MM.1S (cell line): ENCODE data around the gene TPSAB1.

Experiments
- DNase-seq: peaks from one replicate; pipeline ENCODE4 v3.0.0-alpha.2; 2015
- H2AFZ ChIP-seq: fragments of 300-600 bp; sonication (generic); 2 replicates; pipeline ENCODE4 v1.6.0; 2016; ENCODE audit warnings: antibody characterized with exemption, low read length
- H3F3A ChIP-seq: fragments of 300-600 bp; sonication (generic); 2 replicates; pipeline ENCODE4 v1.6.1; 2016; ENCODE audit warnings: mild to moderate bottlenecking, antibody characterized with exemption, low read length, moderate library complexity, mixed read lengths; ENCODE audit not compliant: insufficient read depth
- H3K27ac ChIP-seq: fragments of 300-600 bp; sonication (generic); 2 replicates; pipeline ENCODE4 v1.5.1; 2016; ENCODE audit warnings: mild to moderate bottlenecking, low read length
- H3K27me3 ChIP-seq: fragments of 300-600 bp; sonication (generic); replicated peaks from 2 replicates; pipeline ENCODE4 v1.6.0; 2016; ENCODE audit warnings: low read length; ENCODE audit not compliant: insufficient read depth
- H3K36me3 ChIP-seq: fragments of 300-600 bp; sonication (generic); replicated peaks from 2 replicates; pipeline ENCODE4 v1.6.1; 2016; ENCODE audit warnings: mild to moderate bottlenecking, low read length, mixed read lengths; ENCODE audit not compliant: insufficient read depth
- H3K4me1 ChIP-seq: fragments of 300-600 bp; sonication (generic); 2 replicates; pipeline ENCODE4 v1.6.1; 2016; ENCODE audit warnings: low read length, mixed read lengths
- H3K4me2 ChIP-seq: fragments of 300-600 bp; sonication (generic); 2 replicates; pipeline ENCODE4 v1.6.0; 2016; ENCODE audit warnings: low read depth, low read length
- H3K4me3 ChIP-seq: fragments of 300-600 bp; sonication (generic); 2 replicates; pipeline ENCODE4 v1.5.1; 2016; ENCODE audit warnings: low read length, mixed read lengths
- H3K79me2 ChIP-seq: fragments of 300-600 bp; sonication (generic); 2 replicates; pipeline ENCODE4 v1.6.1; 2016; ENCODE audit warnings: mixed run types, low read length, mixed read lengths
- H3K9ac ChIP-seq: fragments of 300-600 bp; sonication (generic); 2 replicates; pipeline ENCODE4 v1.6.1; 2016; ENCODE audit warnings: low read length, mixed read lengths
- H3K9me2 ChIP-seq: fragments of 300-600 bp; sonication (generic); replicated peaks from 2 replicates; pipeline ENCODE4 v1.6.1; 2016; ENCODE audit warnings: mild to moderate bottlenecking, low read length, mixed read lengths; ENCODE audit not compliant: insufficient read depth
- H3K9me3 ChIP-seq: fragments of 300-600 bp; sonication (generic); replicated peaks from 2 replicates; pipeline ENCODE4 v1.6.1; 2016; ENCODE audit warnings: mild to moderate bottlenecking, low read length, mixed read lengths; ENCODE audit not compliant: insufficient read depth
- H4K20me1 ChIP-seq: fragments of 300-600 bp; sonication (generic); 2 replicates; pipeline ENCODE4 v1.6.1; 2016; ENCODE audit warnings: mild to moderate bottlenecking, low read length, moderate library complexity, mixed read lengths; ENCODE audit not compliant: insufficient read depth
- EZH2 ChIP-seq: fragments of 300-600 bp; sonication (generic); optimal IDR thresholded peaks from 2 replicates; pipeline ENCODE3; 2017; ENCODE audit warnings: low read depth, mild to moderate bottlenecking, antibody characterized with exemption, low read length, mixed read lengths
- EZH2phosphoT487 ChIP-seq: fragments of 300-600 bp; sonication (generic); IDR thresholded peaks from 2 replicates; pipeline ENCODE4 v1.6.1; 2018; ENCODE audit warnings: antibody characterized with exemption, low read length
- TF ChIP-seq, protein P1 (sequence below): fragments of 300-600 bp; sonication (generic); IDR thresholded peaks from 2 replicates; pipeline ENCODE4 v1.5.1; 2016; ENCODE audit warnings: antibody characterized with exemption, low read length, mixed read lengths

TPSAB1 gene

DNA sequence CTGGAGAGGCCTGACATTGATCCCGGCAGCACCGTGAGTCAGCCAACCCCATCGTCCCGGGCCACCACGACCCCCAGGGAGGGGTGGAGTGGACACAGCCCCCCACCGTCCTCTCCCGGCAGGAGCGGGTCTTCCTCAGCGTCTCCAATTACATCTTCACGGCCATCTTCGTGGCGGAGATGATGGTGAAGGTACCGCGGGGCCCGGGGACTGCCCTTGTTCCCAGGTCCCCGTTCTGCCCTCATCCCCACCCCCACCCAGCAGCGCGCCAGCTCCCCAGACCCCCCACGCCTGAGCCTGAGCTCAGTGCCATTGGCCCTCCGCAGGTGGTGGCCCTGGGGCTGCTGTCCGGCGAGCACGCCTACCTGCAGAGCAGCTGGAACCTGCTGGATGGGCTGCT is 30.0 kb upstream of the TPSAB1 start:
- no peaks in the 10 kb centered on the region for H3K79me2 ChIP-seq
- no peaks in the 10 kb centered on the region for H3F3A ChIP-seq
- H4K20me1 ChIP-seq: no peaks in the 10 kb centered on the region
- H2AFZ ChIP-seq: no peak overlapping the region
- TF ChIP-seq EZH2 (no peak), EZH2phosphoT487 (no peak)
- TF ChIP-seq, protein P1, sequence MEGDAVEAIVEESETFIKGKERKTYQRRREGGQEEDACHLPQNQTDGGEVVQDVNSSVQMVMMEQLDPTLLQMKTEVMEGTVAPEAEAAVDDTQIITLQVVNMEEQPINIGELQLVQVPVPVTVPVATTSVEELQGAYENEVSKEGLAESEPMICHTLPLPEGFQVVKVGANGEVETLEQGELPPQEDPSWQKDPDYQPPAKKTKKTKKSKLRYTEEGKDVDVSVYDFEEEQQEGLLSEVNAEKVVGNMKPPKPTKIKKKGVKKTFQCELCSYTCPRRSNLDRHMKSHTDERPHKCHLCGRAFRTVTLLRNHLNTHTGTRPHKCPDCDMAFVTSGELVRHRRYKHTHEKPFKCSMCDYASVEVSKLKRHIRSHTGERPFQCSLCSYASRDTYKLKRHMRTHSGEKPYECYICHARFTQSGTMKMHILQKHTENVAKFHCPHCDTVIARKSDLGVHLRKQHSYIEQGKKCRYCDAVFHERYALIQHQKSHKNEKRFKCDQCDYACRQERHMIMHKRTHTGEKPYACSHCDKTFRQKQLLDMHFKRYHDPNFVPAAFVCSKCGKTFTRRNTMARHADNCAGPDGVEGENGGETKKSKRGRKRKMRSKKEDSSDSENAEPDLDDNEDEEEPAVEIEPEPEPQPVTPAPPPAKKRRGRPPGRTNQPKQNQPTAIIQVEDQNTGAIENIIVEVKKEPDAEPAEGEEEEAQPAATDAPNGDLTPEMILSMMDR: no peak
- H3K27ac ChIP-seq: no peak overlapping the region
- H3K27me3 ChIP-seq: peaks cover 89% of the 10 kb centered on the region
- no peaks in the 10 kb centered on the region for H3K4me1 ChIP-seq
- H3K4me3 ChIP-seq: no peak overlapping the region
- no peaks in the 10 kb centered on the region for H3K9me2 ChIP-seq
- no peaks in the 10 kb centered on the region for H3K9me3 ChIP-seq
- H3K9ac ChIP-seq: no peak overlapping the region
- DNase-seq: no peak
- H3K4me2 ChIP-seq: no peak overlapping the region
- no peaks in the 10 kb centered on the region for H3K36me3 ChIP-seq

DNA sequence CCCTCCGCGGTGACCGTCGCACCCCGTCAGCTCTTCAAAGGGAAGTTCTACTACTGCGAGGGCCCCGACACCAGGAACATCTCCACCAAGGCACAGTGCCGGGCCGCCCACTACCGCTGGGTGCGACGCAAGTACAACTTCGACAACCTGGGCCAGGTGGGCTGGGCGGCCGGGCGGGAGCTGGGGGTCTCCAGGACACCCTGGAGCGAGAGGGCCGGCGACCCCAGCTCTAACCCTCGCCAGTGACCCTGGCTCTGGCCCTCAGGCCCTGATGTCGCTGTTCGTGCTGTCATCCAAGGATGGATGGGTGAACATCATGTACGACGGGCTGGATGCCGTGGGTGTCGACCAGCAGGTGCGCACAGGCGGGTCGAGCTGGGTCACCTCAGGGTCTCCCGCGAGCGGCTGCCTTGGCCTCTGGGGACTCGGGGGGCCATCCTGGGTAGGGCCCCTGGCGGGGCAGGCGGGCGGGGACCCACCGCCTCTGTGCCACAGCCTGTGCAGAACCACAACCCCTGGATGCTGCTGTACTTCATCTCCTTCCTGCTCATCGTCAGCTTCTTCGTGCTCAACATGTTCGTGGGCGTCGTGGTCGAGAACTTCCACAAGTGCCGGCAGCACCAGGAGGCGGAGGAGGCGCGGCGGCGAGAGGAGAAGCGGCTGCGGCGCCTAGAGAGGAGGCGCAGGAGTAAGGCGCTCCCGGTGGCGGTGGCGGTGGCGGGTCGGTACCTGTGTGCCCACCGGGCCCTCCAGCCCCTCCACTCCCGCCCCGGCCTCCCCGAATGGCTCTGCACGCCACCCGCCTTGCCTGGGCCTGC is 28.8 kb upstream of the TPSAB1 start:
- H3K79me2 ChIP-seq: no peaks in the 10 kb centered on the region
- H3K36me3 ChIP-seq: no peaks in the 10 kb centered on the region
- no peaks in the 10 kb centered on the region for H3K4me1 ChIP-seq
- H3K4me3 ChIP-seq: no peak overlapping the region
- peaks cover 95% of the 10 kb centered on the region for H3K27me3 ChIP-seq
- no peak for TF ChIP-seq EZH2phosphoT487
- no peak for TF ChIP-seq EZH2
- no peaks in the 10 kb centered on the region for H4K20me1 ChIP-seq
- no peaks in the 10 kb centered on the region for H3K9me3 ChIP-seq
- H2AFZ ChIP-seq: no peak overlapping the region
- no peak overlapping the region for H3K9ac ChIP-seq
- H3K4me2 ChIP-seq: no peak overlapping the region
- H3K9me2 ChIP-seq: no peaks in the 10 kb centered on the region
- no peaks in the 10 kb centered on the region for H3F3A ChIP-seq
- no peak for DNase-seq
- H3K27ac ChIP-seq: no peak overlapping the region

DNA sequence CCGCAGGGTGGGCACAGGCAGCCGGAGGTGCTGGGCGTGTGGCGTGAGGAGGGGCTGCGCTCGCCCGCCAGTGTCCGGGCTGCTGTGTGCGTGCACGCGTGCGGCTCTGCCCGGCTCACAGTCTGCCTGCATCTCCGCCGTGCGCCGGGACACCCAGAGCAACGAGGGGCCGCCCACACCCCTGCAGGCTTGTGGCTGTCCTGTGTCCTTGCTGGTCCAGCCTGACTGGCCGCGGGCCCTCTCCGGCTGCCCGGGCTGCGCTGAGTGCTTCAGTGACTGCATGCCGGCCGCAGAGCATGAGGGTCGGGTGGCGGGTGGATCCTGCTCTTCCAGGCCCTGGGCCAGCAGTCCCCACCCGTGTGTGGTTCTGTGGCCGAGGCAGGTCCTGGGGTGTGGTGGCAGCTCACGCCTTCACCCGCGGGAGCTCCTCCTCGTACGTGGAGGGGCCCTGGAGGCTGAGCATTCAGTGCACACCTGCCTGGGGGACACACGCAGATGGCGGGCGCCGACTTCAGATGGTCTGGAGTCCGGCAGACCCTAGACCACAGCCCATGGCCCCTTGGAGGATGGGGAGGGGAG is 27.8 kb upstream of the TPSAB1 start:
- Histone ChIP-seq H3K27ac (no peak overlapping the region), H3K4me1 (no peaks in the 10 kb centered on the region), H3K79me2 (no peaks in the 10 kb centered on the region), H3K4me2 (no peak overlapping the region), H3F3A (no peaks in the 10 kb centered on the region), H3K4me3 (no peak overlapping the region), H3K9ac (no peak overlapping the region), H4K20me1 (no peaks in the 10 kb centered on the region), H3K9me2 (no peaks in the 10 kb centered on the region), H2AFZ (no peak overlapping the region), H3K36me3 (no peaks in the 10 kb centered on the region), H3K9me3 (no peaks in the 10 kb centered on the region), H3K27me3 (peaks cover 96% of the 10 kb centered on the region)
- TF ChIP-seq EZH2phosphoT487 (no peak), EZH2 (no peak)
- TF ChIP-seq, protein P1: no peak
- no peak for DNase-seq

DNA sequence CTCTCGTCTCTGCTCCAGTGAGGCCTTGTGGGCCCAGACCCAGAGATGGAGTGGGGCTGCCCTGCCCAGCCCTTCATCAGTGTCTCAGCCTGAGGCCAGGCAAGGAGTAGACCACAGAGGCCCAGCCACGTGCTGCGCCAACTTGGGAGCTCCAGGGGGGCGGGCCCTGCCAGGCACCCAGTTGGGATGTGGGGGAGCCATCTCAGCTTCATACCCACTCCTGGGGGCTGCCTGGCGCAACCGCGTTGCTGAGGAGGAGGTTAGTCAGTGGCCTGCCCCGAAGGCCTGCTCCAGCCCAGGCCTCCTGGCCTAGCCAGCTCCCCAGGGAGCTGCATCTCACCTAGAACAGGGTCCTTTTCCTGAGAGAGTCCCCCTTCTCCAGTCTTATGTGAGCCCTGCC is 27.3 kb upstream of the TPSAB1 start:
- no peaks in the 10 kb centered on the region for H3K36me3 ChIP-seq
- H3K9me3 ChIP-seq: no peaks in the 10 kb centered on the region
- no peaks in the 10 kb centered on the region for H3K4me1 ChIP-seq
- no peak overlapping the region for H3K9ac ChIP-seq
- no peaks in the 10 kb centered on the region for H3K9me2 ChIP-seq
- no peaks in the 10 kb centered on the region for H3K79me2 ChIP-seq
- H3K4me2 ChIP-seq: no peak overlapping the region
- DNase-seq: no peak
- no peaks in the 10 kb centered on the region for H4K20me1 ChIP-seq
- TF ChIP-seq EZH2phosphoT487: no peak
- TF ChIP-seq EZH2: no peak
- TF ChIP-seq, protein P1: no peak
- no peak overlapping the region for H3K27ac ChIP-seq
- H3F3A ChIP-seq: no peaks in the 10 kb centered on the region
- no peak overlapping the region for H2AFZ ChIP-seq
- H3K4me3 ChIP-seq: no peak overlapping the region
- peaks cover 96% of the 10 kb centered on the region for H3K27me3 ChIP-seq
